ENCODE measurements around the gene KCNMA1.

GRCh38 chr10:77664696-77665095 lies 27.1 kb upstream of the KCNMA1 start:
- TF ChIP-seq POLR2A (IDR thresholded peaks at IDR 0.05), result no peak
- TF ChIP-seq, protein P1, sequence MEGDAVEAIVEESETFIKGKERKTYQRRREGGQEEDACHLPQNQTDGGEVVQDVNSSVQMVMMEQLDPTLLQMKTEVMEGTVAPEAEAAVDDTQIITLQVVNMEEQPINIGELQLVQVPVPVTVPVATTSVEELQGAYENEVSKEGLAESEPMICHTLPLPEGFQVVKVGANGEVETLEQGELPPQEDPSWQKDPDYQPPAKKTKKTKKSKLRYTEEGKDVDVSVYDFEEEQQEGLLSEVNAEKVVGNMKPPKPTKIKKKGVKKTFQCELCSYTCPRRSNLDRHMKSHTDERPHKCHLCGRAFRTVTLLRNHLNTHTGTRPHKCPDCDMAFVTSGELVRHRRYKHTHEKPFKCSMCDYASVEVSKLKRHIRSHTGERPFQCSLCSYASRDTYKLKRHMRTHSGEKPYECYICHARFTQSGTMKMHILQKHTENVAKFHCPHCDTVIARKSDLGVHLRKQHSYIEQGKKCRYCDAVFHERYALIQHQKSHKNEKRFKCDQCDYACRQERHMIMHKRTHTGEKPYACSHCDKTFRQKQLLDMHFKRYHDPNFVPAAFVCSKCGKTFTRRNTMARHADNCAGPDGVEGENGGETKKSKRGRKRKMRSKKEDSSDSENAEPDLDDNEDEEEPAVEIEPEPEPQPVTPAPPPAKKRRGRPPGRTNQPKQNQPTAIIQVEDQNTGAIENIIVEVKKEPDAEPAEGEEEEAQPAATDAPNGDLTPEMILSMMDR (IDR thresholded peaks at IDR 0.05), result no peak

Data from vagina (tissue), 2 donors.